ENCODE measurements around the gene RPS6KA1. TPM values are rescaled to one million over a fixed set of nuclear protein-coding genes. Genes with fewer than 3 reads are reported as not detected.

Gene RPS6KA1
- total RNA-seq, 1 experiment from 2014 or later: 85.3 TPM

DNA sequence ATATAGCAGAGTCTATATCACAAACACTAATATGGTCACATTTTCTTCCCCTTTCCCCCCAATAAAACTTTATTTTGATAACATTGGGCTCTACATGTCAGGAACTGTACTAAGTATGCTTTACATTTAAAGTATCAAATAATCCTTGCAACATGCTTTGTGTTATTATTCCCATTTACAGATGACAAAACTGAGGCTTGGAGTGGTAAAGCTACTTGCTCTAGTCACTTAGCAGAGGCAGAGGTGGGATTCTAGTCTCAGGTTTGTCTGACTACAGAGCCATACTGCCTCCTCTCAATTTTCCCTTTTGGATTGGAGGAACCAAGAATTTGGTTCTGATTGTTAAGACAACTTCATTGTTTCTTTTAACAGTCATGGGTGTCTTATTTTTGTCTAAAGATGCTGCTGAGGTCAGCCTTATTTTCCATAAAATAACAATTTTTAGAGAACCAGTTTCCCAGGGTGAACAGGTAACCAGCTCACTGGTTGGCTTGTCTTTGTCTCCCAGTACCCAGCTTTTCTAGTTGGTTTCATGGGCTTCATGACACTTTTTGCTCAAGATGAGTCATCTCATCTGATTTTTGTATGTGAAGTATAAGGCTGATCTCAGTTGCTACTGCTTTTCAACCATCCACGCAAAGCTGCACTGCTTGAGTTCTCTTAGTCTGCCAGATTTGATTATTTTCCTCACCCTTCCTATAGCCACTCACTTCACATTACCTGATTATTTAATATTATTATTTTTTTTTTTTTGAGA lies 85.3 kb downstream of the RPS6KA1 start:
- peaks cover 20% of the 10 kb centered on the region for H3K4me1 ChIP-seq (ENCODE audit: low read length)
- no peak for DNase-seq
- no peaks in the 10 kb centered on the region for H3K79me2 ChIP-seq (ENCODE audit: low read length)
- H3K9ac ChIP-seq (ENCODE audit: low read length): no peak overlapping the region
- no peaks in the 10 kb centered on the region for H4K20me1 ChIP-seq (ENCODE audit: insufficient read depth, low read depth, low read length)
- H3K27ac ChIP-seq (ENCODE audit: low read length): no peak overlapping the region
- H3K27me3 ChIP-seq (ENCODE audit: low read length): 0 out of 2 replicates have a peak, but pooled peaks cover 3% of the 10 kb centered on the region
- no peaks in the 10 kb centered on the region for H3K36me3 ChIP-seq (ENCODE audit: insufficient read depth, low read length)
- H2AFZ ChIP-seq (ENCODE audit: low read length): no peak overlapping the region
- no peak overlapping the region for H3K4me2 ChIP-seq (ENCODE audit: low read depth, low read length, poor library complexity, severe bottlenecking)
- no peak overlapping the region for H3K4me3 ChIP-seq (ENCODE audit: low read length)
- no peaks in the 10 kb centered on the region for H3K9me2 ChIP-seq (replicated peaks; ENCODE audit: insufficient read depth, low read length)
- H3K9me3 ChIP-seq (ENCODE audit: low read length): no peaks in the 10 kb centered on the region

DNA sequence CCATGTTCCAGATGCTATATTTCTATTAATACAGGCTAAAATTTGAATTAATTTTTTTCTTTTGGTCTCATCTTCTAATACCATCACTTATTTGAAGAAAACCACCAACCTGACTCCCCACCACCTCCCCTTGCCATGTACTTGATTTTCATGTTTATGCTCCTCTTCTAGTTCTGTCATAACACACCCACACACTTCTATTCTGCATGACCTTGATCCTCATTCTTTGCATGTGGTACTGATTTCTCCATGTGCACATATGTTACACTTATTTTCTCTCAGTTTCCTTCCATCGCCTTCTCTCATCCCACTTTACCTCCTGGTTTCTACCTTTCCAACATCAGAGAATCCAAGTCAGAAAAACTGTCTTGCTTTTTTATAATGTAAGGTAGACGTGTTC lies 87.3 kb downstream of the RPS6KA1 start:
- Histone ChIP-seq H4K20me1 (ENCODE audit: insufficient read depth, low read depth, low read length) (no peaks in the 10 kb centered on the region), H3K4me1 (ENCODE audit: low read length) (peaks cover 30% of the 10 kb centered on the region), H3K4me2 (ENCODE audit: low read depth, low read length, poor library complexity, severe bottlenecking) (no peak overlapping the region), H3K4me3 (ENCODE audit: low read length) (no peak overlapping the region), H3K9me3 (ENCODE audit: low read length) (no peaks in the 10 kb centered on the region), H3K9me2 (replicated peaks; ENCODE audit: insufficient read depth, low read length) (no peaks in the 10 kb centered on the region), H3K27me3 (ENCODE audit: low read length) (0 out of 2 replicates have a peak, but pooled peaks cover 3% of the 10 kb centered on the region), H2AFZ (ENCODE audit: low read length) (no peak overlapping the region), H3K27ac (ENCODE audit: low read length) (no peak overlapping the region), H3K36me3 (ENCODE audit: insufficient read depth, low read length) (no peaks in the 10 kb centered on the region), H3K79me2 (ENCODE audit: low read length) (no peaks in the 10 kb centered on the region), H3K9ac (ENCODE audit: low read length) (no peak overlapping the region)
- no peak for DNase-seq

DNA sequence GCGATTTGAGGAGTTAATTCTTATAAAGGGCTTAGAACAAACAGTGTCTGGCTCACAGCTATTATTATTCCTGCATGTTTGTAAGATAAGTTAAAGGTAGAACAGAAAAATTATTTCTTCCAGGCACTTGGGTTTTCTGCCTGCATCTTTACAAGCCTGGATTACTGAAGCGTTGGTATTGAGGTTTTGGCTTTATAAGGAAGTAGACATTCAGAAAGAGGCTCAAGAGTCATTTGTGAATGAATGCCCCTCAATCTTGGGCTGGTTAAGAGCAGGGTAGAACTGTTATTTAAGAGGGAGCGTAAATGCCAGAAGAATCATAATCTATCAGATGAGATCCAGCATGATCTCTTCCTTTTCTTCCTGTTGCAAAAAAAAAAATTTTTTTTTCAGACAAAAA lies 89.0 kb downstream of the RPS6KA1 start:
- no peak for DNase-seq
- Histone ChIP-seq H3K36me3 (ENCODE audit: insufficient read depth, low read length) (no peaks in the 10 kb centered on the region), H3K79me2 (ENCODE audit: low read length) (no peaks in the 10 kb centered on the region), H3K4me1 (ENCODE audit: low read length) (peaks cover 27% of the 10 kb centered on the region), H3K27me3 (ENCODE audit: low read length) (0 out of 2 replicates have a peak, but pooled peaks cover 3% of the 10 kb centered on the region), H2AFZ (ENCODE audit: low read length) (no peak overlapping the region), H3K27ac (ENCODE audit: low read length) (no peak overlapping the region), H3K4me3 (ENCODE audit: low read length) (no peak overlapping the region), H3K4me2 (ENCODE audit: low read depth, low read length, poor library complexity, severe bottlenecking) (no peak overlapping the region), H3K9me3 (ENCODE audit: low read length) (no peaks in the 10 kb centered on the region), H4K20me1 (ENCODE audit: insufficient read depth, low read depth, low read length) (no peaks in the 10 kb centered on the region), H3K9ac (ENCODE audit: low read length) (no peak overlapping the region), H3K9me2 (replicated peaks; ENCODE audit: insufficient read depth, low read length) (no peaks in the 10 kb centered on the region)

Small RNAs within 50 kb of the gene (small RNA-seq; reads per million reads assigned to genes)
- 0.28 reads per million for gene MIR1976
- not detected for gene RF00019
- not detected for gene RNU7-29P

Other genes starting within 250 kb of the RPS6KA1 start
- gene SH3BGRL3, start 249.7 kb upstream of the RPS6KA1 start, total RNA-seq (2014; rRNA removed; shearing (Covaris generic); ENCODE audit: low replicate concordance): 108 and 143 TPM in 2 replicates
- 20.7 and 56.0 TPM in 2 replicates for gene UBXN11, start 223.1 kb upstream of the RPS6KA1 start, total RNA-seq (2014; rRNA removed; shearing (Covaris generic); ENCODE audit: low replicate concordance)
- gene CD52, start 211.8 kb upstream of the RPS6KA1 start, total RNA-seq (2014; rRNA removed; shearing (Covaris generic); ENCODE audit: low replicate concordance): 614 and 735 TPM in 2 replicates
- 1.3 TPM in 1 of 2 replicates, not detected in the other for gene CRYBG2, start 175.6 kb upstream of the RPS6KA1 start, total RNA-seq (2014; rRNA removed; shearing (Covaris generic); ENCODE audit: low replicate concordance)
- gene ZNF683, start 157.0 kb upstream of the RPS6KA1 start, total RNA-seq (2014; rRNA removed; shearing (Covaris generic); ENCODE audit: low replicate concordance): not detected in 2 replicates
- gene LIN28A, start 118.9 kb upstream of the RPS6KA1 start, total RNA-seq (2014; rRNA removed; shearing (Covaris generic); ENCODE audit: low replicate concordance): 0.04 TPM in 1 of 2 replicates, not detected in the other
- 17.0 and 31.1 TPM in 2 replicates for gene DHDDS, start 97.4 kb upstream of the RPS6KA1 start, total RNA-seq (2014; rRNA removed; shearing (Covaris generic); ENCODE audit: low replicate concordance)
- gene HMGN2, start 57.3 kb upstream of the RPS6KA1 start, total RNA-seq (2014; rRNA removed; shearing (Covaris generic); ENCODE audit: low replicate concordance): 407 and 515 TPM in 2 replicates
- gene ARID1A, start 166.3 kb downstream of the RPS6KA1 start, total RNA-seq (2014; rRNA removed; shearing (Covaris generic); ENCODE audit: low replicate concordance): 55.8 and 73.1 TPM in 2 replicates